B cell (primary cell): ENCODE measurements around the gene TRPM4.

Experiments used
- CTCF ChIP-seq: fragments of 200-600 bp; IDR thresholded peaks from one replicate; pipeline ENCODE4 v1.8.0; 2022; ENCODE audit warnings: antibody characterized with exemption, mild to moderate bottlenecking
- EZH2 ChIP-seq: IDR thresholded peaks from 2 replicates; pipeline ENCODE4 v1.6.1; 2012; ENCODE audit warnings: borderline replicate concordance, low read depth, mild to moderate bottlenecking, moderate library complexity, low read length; ENCODE audit not compliant: insufficient read depth, poor library complexity, severe bottlenecking

GRCh38 chr19:49117677-49118564 is 39.7 kb upstream of the TRPM4 start:
- TF ChIP-seq CTCF (no peak), EZH2 (no peak)
